Right hindlimb (tissue), 1 donor: ENCODE data around the gene KCNK13.
"Not testable (repeated sequence)": the region's sequence is repeated elsewhere in the genome, so short reads cannot be mapped to it uniquely, and the experiment has no call there.

ENCODE experiments used
- DNase-seq: peaks from one replicate; pipeline ENCODE4 v3.0.0-alpha.2; 2018

KCNK13 gene

GRCh38 chr14:90201344-90201743 lies 139.6 kb downstream of the KCNK13 start:
- no peak for DNase-seq

- no peak for DNase-seq
These were observed 142.7 kb downstream of the KCNK13 start for GRCh38 chr14:90204516-90204915.

GRCh38 chr14:90213099-90213748 lies 151.4 kb downstream of the KCNK13 start:
- no peak for DNase-seq

GRCh38 chr14:90228478-90228877 lies 166.7 kb downstream of the KCNK13 start:
- no peak for DNase-seq

- DNase-seq: not testable (repeated sequence)
These were observed 168.1 kb downstream of the KCNK13 start for GRCh38 chr14:90229942-90230341.
